ENCODE measurements around the gene BANK1.

- no peak for TF ChIP-seq REST (IDR thresholded peaks at IDR 0.05; ENCODE audit: insufficient read depth in 1 of 2, low read depth in 2 of 2, low read length in 1 of 2)
- no peak for TF ChIP-seq CTCF (IDR thresholded peaks at IDR 0.05)
- no peak for TF ChIP-seq SIN3A (IDR thresholded peaks at IDR 0.05; ENCODE audit: borderline replicate concordance, insufficient read depth, low read depth, low read length)
- TF ChIP-seq POLR2AphosphoS5 (IDR thresholded peaks at IDR 0.05; ENCODE audit: low read depth, low read length), result no peak
Measured at GRCh38 chr4:101780284-101780683, 10.2 kb upstream of the BANK1 start.

Measured in Panc1 (cell line).